NCI-H2196 (cell line): Measurements from ENCODE around the gene FGF14.

ENCODE experiments used
- DNase-seq: peaks from one replicate; lab custom pipeline; 2025; ENCODE audit not compliant: unreplicated experiment; lab: John Stamatoyannopoulos, UW

Gene FGF14

GRCh38 chr13:101749584-101749983 lies 652.3 kb downstream of the FGF14 start:
- no peak for DNase-seq

DNA sequence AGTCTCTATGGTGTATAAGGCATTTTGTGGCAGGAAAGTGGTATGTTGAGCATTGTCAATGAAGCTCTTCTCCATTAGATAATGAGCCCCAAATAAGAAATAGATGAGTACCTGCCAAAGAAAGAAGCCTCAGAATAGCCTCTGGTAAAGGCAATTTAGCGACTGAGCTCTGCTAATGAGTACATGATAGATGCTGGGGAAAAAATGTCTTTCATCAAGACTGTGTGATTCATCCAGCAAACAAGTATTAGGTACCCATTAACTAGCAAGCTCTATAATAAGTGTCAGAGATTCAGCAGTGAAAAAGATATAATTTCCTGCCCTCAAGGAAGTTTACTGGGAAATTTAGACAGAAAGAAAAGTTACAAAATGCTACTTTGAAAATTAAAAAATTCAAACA lies 654.8 kb downstream of the FGF14 start:
- DNase-seq, result no peak

DNA sequence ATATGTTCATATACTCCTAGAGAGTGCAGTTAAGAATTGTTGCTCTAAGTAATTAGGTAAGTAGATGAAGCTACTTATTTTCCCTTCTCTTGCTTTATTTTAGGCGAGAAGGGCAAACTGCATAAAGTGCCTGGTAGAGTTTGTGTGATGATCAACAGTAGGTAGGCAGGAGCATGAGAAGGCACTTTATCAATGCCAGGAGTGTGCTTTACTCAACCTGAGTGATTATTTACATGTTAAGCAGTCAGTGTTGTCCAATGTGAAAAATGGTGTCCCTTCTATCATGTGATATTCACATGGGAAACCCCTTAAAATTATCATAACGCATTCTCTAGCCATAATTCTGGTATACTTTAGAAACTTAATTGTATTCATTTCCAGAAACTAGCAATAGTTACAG lies 655.3 kb downstream of the FGF14 start:
- DNase-seq, result no peak

DNA sequence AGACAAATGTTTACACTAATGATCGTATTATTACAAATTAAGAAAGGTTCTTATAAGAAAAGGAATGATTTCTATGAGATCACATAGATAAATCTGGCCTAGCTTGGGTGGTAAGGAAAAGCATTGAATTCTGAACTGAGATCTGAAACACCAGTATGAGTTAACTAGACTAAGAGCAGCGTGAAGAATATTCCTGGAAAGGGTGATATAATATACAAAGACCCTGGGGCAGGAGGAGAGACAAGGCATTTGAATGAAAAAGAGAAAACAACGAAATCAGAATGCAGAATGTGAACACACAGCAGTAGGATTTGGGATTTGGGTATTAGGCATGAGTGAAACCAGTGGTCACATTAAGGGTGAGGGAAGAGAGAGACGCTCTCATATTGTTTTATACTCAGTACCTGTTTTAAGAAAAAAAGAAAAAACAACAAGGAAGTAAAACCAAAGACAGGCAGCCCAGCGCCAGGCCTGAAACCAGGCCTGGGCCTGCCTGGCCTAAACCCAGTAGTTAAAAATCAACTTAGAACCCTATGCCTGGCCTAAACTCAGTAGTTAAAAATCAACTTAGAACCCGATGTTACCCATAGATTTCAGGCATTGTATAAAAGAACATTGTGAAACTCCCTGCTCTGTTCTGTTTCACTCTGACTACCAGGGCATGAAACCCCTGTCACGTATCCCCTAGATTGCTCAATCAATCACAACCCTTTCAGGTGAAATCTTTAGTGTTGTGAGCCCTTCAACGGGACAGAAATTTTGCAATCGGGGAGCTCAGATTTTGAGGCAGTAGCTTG lies 662.3 kb downstream of the FGF14 start:
- DNase-seq, result no peak

DNA sequence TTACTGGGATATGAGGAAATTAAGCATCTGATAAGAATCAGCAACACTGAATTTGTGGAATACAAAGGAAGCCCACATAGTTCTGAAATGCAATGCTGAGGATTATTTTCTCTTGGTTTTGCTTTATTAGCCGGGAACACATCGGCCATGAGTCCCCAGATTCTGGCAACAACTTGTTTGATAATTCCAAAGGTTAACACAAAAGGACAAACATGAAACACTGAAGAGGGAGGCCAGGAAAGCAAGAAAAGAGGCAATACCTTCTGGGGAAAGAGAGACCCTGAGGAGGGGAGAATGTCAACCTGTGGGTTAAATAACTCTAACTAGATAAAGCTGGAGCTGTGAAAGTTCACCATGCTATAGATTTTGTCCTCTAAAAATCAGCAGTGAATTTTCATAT lies 663.5 kb downstream of the FGF14 start:
- DNase-seq, result no peak

DNA sequence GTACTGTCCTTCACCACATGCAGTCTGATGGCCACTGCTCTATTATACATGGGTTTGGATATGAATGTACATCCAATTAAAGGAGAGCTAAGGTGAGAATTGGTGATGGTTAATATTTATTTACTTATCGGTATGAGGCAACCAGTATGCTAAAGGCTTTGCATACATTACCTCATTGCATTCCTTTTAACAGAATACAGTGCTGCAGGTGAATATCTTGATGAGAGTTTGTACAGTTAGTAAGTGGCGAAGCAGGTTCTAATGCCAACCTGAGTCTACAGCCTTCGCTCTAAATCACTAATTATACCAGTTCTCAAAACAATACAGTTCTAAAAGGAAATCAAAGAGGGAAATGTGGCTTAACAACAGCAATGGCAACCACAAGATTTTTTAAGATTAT lies 665.3 kb downstream of the FGF14 start:
- no peak for DNase-seq

- DNase-seq, result no peak
Observed at GRCh38 chr13:101730420-101731000, 671.3 kb downstream of the FGF14 start.

DNA sequence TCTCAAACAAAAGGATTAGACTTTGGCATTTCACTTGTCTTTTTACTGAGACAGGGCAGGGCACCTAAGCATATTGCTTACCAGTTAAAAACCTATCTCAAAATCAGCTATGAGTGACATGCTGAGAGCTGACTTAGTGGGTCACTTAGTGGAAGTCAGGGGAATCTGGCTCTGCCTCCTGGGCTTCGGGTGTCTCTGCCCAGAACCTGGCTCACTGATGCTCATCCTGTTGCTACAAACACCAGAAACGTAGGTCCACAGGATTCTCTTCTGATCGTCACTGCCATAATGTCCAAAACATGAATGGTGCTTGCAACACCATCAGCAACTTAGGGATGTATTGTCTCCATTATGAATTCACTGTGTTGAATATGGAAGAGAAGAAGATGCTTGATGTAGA lies 673.2 kb downstream of the FGF14 start:
- DNase-seq, result no peak

DNA sequence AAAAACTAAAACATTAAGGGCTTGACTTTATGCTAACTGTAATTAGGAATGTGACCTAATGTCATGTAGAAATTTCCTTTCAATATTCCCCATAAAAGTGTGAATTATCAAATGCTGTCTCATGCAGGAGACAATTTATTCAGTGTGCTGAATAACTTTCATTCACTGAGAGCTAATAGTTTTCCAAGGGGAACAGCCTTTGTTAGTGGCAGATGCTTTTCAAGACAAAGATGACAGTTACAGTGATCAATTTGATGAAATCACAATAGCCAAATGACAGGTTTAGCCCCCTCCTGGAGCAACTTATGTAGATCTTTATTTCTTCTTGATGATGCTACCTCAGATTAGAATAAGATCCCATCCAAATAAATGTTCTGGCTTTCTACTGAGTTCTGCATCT lies 673.8 kb downstream of the FGF14 start:
- no peak for DNase-seq

DNA sequence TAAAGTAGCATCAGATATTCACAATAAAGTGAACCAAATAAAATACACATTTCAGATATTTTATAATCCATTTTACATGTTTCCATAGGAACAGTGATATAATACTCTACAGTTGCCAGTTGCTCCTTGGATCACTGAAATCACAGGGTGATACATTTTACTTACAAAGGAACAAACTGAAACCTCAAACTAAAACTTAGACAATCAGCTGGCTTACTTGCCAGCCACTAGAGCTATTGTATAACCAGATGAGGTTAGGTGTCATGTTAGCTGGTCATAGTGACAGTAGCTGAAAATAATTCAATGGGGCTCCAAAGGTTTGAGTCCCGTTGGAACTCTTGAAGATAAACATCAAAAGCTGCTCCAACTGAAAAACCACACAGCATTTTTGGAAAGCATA lies 674.7 kb downstream of the FGF14 start:
- no peak for DNase-seq

DNA sequence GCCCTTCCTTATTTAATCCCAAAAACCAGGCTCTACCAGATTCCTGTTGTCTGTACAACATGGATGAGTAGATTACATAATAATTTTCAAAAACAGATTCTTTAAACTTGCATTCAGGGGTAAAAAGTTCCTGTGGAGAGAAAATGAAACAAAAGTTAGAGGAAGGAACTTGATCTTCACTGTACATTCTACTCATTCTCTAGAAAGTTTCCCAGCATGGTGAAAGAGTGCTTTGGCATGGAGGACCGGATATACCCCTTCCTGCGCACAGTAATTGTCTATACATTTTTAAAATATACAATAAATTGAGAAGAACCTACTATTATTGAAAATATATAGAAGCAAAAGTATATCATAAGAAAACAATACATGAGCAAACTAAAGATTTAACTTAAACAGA lies 675.2 kb downstream of the FGF14 start:
- no peak for DNase-seq

GRCh38 chr13:101718496-101718895 lies 683.4 kb downstream of the FGF14 start:
- DNase-seq, result no peak

DNA sequence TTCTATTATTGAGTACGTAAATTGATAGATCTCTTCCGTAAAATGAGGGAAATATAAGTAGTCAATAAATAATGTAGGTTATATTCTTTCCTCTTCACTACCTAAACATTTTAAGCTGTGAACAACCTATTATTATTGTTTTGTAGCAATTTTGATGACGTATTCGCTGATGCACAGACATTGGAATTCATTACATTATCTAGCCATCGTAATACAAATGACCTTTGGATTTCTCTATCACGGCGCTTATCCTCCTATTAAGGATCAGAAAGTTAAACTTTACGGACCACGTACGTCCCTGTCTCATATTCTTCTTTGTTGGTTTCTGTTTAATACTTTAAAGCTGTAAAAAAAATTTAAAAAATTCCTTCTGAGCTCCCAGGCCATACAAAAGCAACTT lies 684.5 kb downstream of the FGF14 start:
- no peak for DNase-seq

DNA sequence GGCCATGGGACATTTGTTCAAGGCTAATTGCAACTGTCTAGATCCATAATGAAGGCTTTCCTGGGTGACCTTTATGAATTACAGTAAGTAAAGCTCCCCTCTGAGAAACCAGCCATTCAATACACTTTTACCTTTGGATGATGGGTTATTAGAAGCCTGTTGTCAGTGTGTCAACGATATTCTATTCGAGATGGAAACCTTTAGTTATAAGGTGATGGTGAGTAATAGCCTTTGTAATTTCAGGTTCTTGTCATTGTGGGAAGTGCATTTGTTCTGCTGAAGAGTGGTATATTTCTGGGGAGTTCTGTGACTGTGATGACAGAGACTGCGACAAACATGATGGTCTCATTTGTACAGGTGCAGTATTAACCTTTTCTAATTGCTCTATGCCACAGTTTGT lies 687.7 kb downstream of the FGF14 start:
- no peak for DNase-seq

- DNase-seq, result no peak
Observed at GRCh38 chr13:101712026-101712348, 689.9 kb downstream of the FGF14 start.

GRCh38 chr13:101711307-101712025 lies 690.4 kb downstream of the FGF14 start:
- no peak for DNase-seq

DNA sequence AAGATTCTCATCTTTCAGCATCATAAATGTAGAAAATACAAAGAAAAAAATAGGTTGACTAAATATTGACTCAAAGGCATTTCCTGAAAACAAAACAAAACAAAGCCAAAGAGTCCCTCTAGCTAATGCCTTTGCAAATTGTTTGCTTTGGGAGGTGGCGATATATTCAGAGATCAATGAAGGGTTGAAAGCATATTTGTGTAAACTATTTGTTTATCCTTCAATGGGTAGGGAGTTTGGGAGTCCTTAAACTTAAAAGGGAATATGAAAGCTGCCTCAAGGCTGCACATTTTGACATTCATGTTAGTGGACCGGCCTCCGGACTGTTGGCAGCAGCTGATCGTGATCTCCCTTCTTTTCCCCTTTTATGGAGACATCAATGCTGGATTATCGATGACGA lies 691.9 kb downstream of the FGF14 start:
- no peak for DNase-seq

DNA sequence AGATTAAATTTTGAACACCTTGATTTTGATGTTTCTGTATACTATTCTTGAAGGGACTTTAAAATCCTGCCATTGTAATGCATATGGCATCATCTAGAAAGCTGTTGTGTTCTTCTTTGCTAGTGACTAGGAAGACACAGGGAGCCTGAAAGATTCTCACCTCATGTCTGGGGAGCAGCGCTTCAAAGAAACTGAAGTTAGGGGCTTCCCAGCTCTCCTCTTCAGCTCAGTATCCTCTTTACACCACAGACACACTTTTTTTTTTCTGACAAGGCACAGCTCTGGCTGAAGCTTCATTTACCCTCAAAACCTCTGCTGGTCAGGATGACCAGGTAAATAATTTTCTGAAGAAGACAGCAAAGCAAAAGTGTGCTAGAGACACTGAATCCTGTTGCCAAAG lies 693.7 kb downstream of the FGF14 start:
- no peak for DNase-seq

GRCh38 chr13:101707659-101708058 lies 694.2 kb downstream of the FGF14 start:
- DNase-seq, result no peak

DNA sequence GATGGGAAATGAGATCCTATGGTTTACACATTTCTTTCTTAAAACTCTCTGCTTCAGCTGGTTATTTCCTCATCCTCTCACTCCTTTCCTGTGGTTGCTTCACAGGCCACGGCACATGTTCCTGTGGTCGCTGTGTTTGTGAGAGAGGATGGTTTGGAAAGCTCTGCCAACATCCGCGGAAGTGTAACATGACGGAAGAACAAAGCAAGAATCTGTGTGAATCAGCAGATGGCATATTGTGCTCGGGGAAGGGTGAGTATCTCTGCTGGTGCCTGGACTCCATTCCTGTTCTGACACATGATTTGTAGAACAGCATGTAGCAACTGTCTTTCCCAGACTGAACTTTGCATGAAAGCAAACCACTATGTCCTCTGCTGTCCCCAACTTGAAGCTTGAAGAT lies 695.2 kb downstream of the FGF14 start:
- no peak for DNase-seq

DNA sequence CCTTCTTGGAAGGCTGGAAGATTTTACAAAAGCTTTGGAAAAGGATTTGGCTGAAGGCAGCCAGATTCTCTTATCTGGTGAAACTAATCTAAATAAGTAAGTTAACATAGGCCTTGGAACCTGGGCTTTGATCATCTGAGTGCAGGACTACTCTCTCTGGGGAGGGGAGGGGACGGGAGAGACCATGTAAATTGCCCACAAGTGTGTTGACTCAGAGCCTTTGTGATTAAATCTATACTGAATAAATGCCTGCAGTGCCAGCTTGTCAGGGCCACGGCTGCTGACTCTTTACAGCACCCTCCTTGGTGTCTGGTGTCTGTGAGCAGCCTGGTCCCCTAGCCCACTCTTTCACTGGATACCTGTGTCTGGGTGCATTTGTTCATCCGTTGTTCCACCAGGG lies 698.0 kb downstream of the FGF14 start:
- no peak for DNase-seq

DNA sequence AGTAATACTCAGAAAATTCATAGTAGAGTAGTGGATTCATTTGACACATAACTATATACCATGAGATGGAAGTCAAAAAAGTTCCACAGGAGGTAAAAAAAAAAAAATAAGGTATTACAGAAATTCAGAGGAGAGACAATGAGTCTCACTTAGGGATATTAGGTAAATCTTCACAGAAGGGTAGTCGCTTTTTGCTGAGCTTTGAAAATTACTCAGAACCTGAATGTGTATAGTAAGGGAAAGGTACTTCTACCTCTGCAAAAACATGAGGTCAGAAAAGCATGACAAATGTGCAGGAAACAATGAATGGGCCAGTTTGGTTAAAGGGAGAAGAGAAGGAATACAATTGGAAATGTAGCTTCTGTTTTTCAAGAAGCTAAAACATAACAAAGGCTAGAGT lies 698.8 kb downstream of the FGF14 start:
- DNase-seq, result no peak

DNA sequence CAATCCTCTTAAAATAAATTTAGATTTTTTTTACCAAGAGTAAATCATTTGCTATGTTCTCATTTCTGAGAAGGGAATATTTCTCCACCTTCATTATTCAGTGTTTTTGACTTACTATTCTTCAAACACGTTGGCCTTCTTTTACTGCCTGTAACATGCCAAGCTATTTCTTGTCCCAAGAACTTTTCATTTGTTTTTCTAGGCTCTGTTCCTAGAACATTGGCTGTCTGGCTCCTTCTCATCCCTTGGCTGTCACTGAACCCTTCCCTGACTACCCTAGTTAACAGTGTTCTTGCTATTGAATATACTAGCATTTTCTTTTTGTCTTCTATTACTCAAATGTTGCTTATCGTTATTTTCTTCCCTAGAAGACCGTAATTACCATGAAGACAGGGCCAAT lies 701.2 kb downstream of the FGF14 start:
- DNase-seq, result no peak
